ENCODE results near the gene MC3R. TPM values are rescaled to one million over a fixed set of nuclear protein-coding genes. Genes with fewer than 3 reads are reported as not detected.

Gene MC3R
- total and polyA plus RNA-seq, 2 donors from 2014 or later: not detected

Other genes starting within 250 kb of the MC3R start
- 0.35 TPM for gene CBLN4, start 243.2 kb upstream of the MC3R start, total RNA-seq
- gene CBLN4, start 243.2 kb upstream of the MC3R start, polyA plus RNA-seq (ENCODE audit: insufficient read depth, low read depth, low replicate concordance): 0.45 TPM
- gene FAM210B, start 110.2 kb downstream of the MC3R start, total RNA-seq: 27.2 TPM
- 34.5 TPM for gene FAM210B, start 110.2 kb downstream of the MC3R start, polyA plus RNA-seq (ENCODE audit: insufficient read depth, low read depth, low replicate concordance)
- gene AURKA, start 143.5 kb downstream of the MC3R start, total RNA-seq: 2.7 TPM
- 3.3 TPM for gene AURKA, start 143.5 kb downstream of the MC3R start, polyA plus RNA-seq (ENCODE audit: insufficient read depth, low read depth, low replicate concordance)
- gene CSTF1, start 143.9 kb downstream of the MC3R start, total RNA-seq: 30.7 TPM
- 16.2 TPM for gene CSTF1, start 143.9 kb downstream of the MC3R start, polyA plus RNA-seq (ENCODE audit: insufficient read depth, low read depth, low replicate concordance)
- 3.0 TPM for gene CASS4, start 163.5 kb downstream of the MC3R start, total RNA-seq
- gene CASS4, start 163.5 kb downstream of the MC3R start, polyA plus RNA-seq (ENCODE audit: insufficient read depth, low read depth, low replicate concordance): 0.22 TPM
- 75.1 TPM for gene RTF2, start 219.9 kb downstream of the MC3R start, total RNA-seq
- 112 TPM for gene RTF2, start 219.9 kb downstream of the MC3R start, polyA plus RNA-seq (ENCODE audit: insufficient read depth, low read depth, low replicate concordance)

Data from kidney (tissue), 2 donors.